ENCODE measurements around the gene ATXN7L1. TPM values are rescaled to one million over a fixed set of nuclear protein-coding genes. Genes with fewer than 3 reads are reported as not detected.

The ATXN7L1 gene
- total and polyA plus RNA-seq, 2 of the 13 experiments (the other 11 are each of a cell fraction or from before 2014, with no cell fraction given) = 4.1 to 7.8 TPM

DNA sequence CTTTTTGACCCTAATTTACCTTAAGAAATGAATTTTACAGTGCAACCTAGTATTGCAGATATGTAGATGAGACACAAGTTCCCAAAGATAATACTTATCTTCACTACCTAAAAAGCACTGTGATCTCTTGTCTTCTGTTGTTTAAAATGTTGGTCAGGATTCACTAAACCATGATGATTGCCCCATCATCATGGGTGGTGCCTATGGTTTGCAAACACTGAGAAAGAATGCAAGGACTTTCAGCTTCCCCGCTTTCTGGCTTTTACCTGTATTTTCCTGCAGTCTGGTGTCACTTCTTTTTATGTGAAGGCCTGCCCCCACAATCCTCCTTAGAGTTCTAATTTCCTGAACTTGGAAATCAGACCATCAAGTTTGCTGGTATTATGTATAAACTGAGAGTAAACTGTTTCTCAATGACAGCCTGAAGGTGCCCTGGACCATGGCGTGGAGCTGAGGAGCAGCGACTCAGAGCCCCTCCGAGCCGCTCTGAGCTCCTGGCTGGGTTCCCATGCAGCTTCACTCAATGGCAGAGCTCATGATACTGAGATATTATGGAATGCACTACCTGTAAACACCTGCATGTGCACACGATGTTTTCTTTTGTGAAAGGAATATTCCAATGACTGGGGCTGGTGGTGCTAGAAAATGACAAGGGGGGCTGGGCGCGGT is 176.7 kb downstream of the ATXN7L1 start:
- TF ChIP-seq NR3C1 (CRISPR knock-in tag; IDR thresholded peaks at IDR 0.05) (no peak), TAF1 (CRISPR knock-in tag; IDR thresholded peaks at IDR 0.05) (no peak), MTF1 (CRISPR knock-in tag; IDR thresholded peaks at IDR 0.05) (no peak), ZNF30 (CRISPR knock-in tag; IDR thresholded peaks at IDR 0.05) (no peak), CEBPG (CRISPR knock-in tag; IDR thresholded peaks at IDR 0.05) (peak; percentile 70), CEBPB (IDR thresholded peaks at IDR 0.05; ENCODE audit: borderline replicate concordance, low read depth, low read length) (peak; percentile 74)
- POLR2A ChIA-PET = no interaction called here
- no peaks in the 10 kb centered on the region for H3K27me3 ChIP-seq (ENCODE audit: control insufficient read depth in 1 of 2, insufficient read depth in 2 of 2, low read length in 2 of 2)
- H2AFZ ChIP-seq (ENCODE audit: low read length) = no peak overlapping the region
- in situ Hi-C loops (cut with HindIII; ENCODE audit: extremely low pct_ligation_motif_present, low pct_unique_long_range_greater_than_20kb) (no loop called here), intact Hi-C loops (cut with micrococcal nuclease; ENCODE audit: unreplicated experiment) (no loop called here)
- CTCF ChIA-PET (ENCODE audit: low intra/inter-chr PET ratio, low total read pairs) = no interaction called here
- ATAC-seq (peak; percentile 88), FAIRE-seq (peak; percentile 84), DNase-seq (ENCODE audit: low spot score) (peak; percentile 54)
- no peak overlapping the region for H3K27ac ChIP-seq (ENCODE audit: extremely low read length, insufficient read depth, low read length)
- H4K20me1 ChIP-seq (ENCODE audit: insufficient read depth, low read length) = no peaks in the 10 kb centered on the region
- H3K9ac ChIP-seq (ENCODE audit: insufficient read depth, low read depth, low read length) = no peak overlapping the region
- H3K4me3 ChIP-seq (replicated peaks in 1 of 3; ENCODE audit: insufficient read depth in 1 of 3, low read depth in 2 of 3, low read length in 3 of 3) = no peak overlapping the region
- WGBS (ENCODE audit: low lambda C conversion rate) = 46% methylated on average over 8 of the region's 8 CpGs
- no peaks in the 10 kb centered on the region for H3K36me3 ChIP-seq (replicated peaks in 1 of 2; ENCODE audit: control insufficient read depth in 1 of 2, insufficient read depth in 2 of 2, low read length in 2 of 2)
- H3K79me2 ChIP-seq (ENCODE audit: insufficient read depth, low read length) = no peaks in the 10 kb centered on the region
- H3K4me1 ChIP-seq (ENCODE audit: insufficient read depth, low read length) = peaks cover 31% of the 10 kb centered on the region
- H3K4me2 ChIP-seq (ENCODE audit: low read depth, low read length) = 0 out of 2 replicates have a peak overlapping the region, but pooled peaks have one; percentile 8
- H3K9me3 ChIP-seq (ENCODE audit: low read length) = no peaks in the 10 kb centered on the region
- no TSS peak for BruUV-seq (replicated peaks)

- no peak overlapping the region for H2AFZ ChIP-seq (ENCODE audit: low read length)
- H4K20me1 ChIP-seq (ENCODE audit: insufficient read depth, low read length) = no peaks in the 10 kb centered on the region
- H3K9ac ChIP-seq (ENCODE audit: insufficient read depth, low read depth, low read length) = no peak overlapping the region
- no peak for FAIRE-seq
- POLR2A ChIA-PET = no interaction called here
- no peak for ATAC-seq
- no peak overlapping the region for H3K4me3 ChIP-seq (replicated peaks in 1 of 3; ENCODE audit: insufficient read depth in 1 of 3, low read depth in 2 of 3, low read length in 3 of 3)
- TF ChIP-seq RXRB (CRISPR knock-in tag; IDR thresholded peaks at IDR 0.05; ENCODE audit: borderline replicate concordance) = no peak
- no peak for TF ChIP-seq ARHGAP35 (CRISPR knock-in tag; IDR thresholded peaks at IDR 0.05; ENCODE audit: borderline replicate concordance)
- TF ChIP-seq RFX1 (IDR thresholded peaks at IDR 0.05) = no peak
- TF ChIP-seq NONO (IDR thresholded peaks at IDR 0.05) = no peak
- TF ChIP-seq NONO (CRISPR knock-in tag; conservative IDR thresholded peaks at IDR 0.05) = no peak
- no peak for TF ChIP-seq ZNF547 (CRISPR knock-in tag; IDR thresholded peaks at IDR 0.05)
- TF ChIP-seq GABPA (IDR thresholded peaks at IDR 0.05; ENCODE audit: low read depth, low read length) = no peak
- no peak for TF ChIP-seq GABPA (CRISPR knock-in tag; IDR thresholded peaks at IDR 0.05; ENCODE audit: low read depth)
- H3K9me3 ChIP-seq (ENCODE audit: low read length) = no peaks in the 10 kb centered on the region
- H3K27ac ChIP-seq (ENCODE audit: extremely low read length, insufficient read depth, low read length) = no peak overlapping the region
- H3K79me2 ChIP-seq (ENCODE audit: insufficient read depth, low read length) = no peaks in the 10 kb centered on the region
- H3K4me2 ChIP-seq (ENCODE audit: low read depth, low read length) = no peak overlapping the region
- WGBS (ENCODE audit: low lambda C conversion rate) = 97% methylated on average over 6 of the region's 6 CpGs
- H3K4me1 ChIP-seq (ENCODE audit: insufficient read depth, low read length) = peaks cover 27% of the 10 kb centered on the region
- in situ Hi-C loops (cut with HindIII; ENCODE audit: extremely low pct_ligation_motif_present, low pct_unique_long_range_greater_than_20kb) (no loop called here), intact Hi-C loops (cut with micrococcal nuclease; ENCODE audit: unreplicated experiment) (no loop called here)
- CTCF ChIA-PET (ENCODE audit: low intra/inter-chr PET ratio, low total read pairs) = no interaction called here
- no peaks in the 10 kb centered on the region for H3K36me3 ChIP-seq (replicated peaks in 1 of 2; ENCODE audit: control insufficient read depth in 1 of 2, insufficient read depth in 2 of 2, low read length in 2 of 2)
- no TSS peak for BruUV-seq (replicated peaks)
- H3K27me3 ChIP-seq (ENCODE audit: control insufficient read depth in 1 of 2, insufficient read depth in 2 of 2, low read length in 2 of 2) = no peaks in the 10 kb centered on the region
- no peak for DNase-seq (ENCODE audit: low spot score)
Observed at GRCh38 chr7:105698531-105698930, 177.9 kb downstream of the ATXN7L1 start.
